Neural cell (in vitro differentiated cells): ENCODE results near the gene FUT6. TPM values are rescaled to one million over a fixed set of nuclear protein-coding genes. Genes with fewer than 3 reads are reported as not detected.

ENCODE experiments used
- H2AFZ ChIP-seq: fragments of 200-600, 300-800 bp; sonication (generic), shearing (Covaris generic); 2 replicates; pipeline ENCODE4 v1.6.0; 2014; ENCODE audit warnings: low read depth, mild to moderate bottlenecking, antibody characterized with exemption, low read length, moderate library complexity
- H3F3A ChIP-seq: fragments of 200-600 bp; shearing (Covaris generic); 2 replicates; pipeline ENCODE4 v1.6.1; 2016; ENCODE audit warnings: mild to moderate bottlenecking, moderate library complexity, mixed read lengths, antibody characterized with exemption, low read length; ENCODE audit not compliant: insufficient read depth, poor library complexity, severe bottlenecking
- H3K27ac ChIP-seq: fragments of 200-600, 300-800 bp; sonication (generic), shearing (Covaris generic); 2 replicates; pipeline ENCODE4 v1.5.1; 2014; ENCODE audit warnings: mild to moderate bottlenecking, low read length, moderate library complexity
- H3K27me3 ChIP-seq: fragments of 300-800, 200-600 bp; sonication (generic), shearing (Covaris generic); 2 replicates; pipeline ENCODE4 v1.6.0; 2014; ENCODE audit warnings: mild to moderate bottlenecking, low read depth, low read length, moderate library complexity; ENCODE audit not compliant: insufficient read depth
- H3K36me3 ChIP-seq: fragments of 300-800, 200-600 bp; sonication (generic), shearing (Covaris generic); 2 replicates; pipeline ENCODE4 v1.5.1; 2014; ENCODE audit warnings: mild to moderate bottlenecking, antibody characterized with exemption, low read length, moderate library complexity; ENCODE audit not compliant: insufficient read depth
- H3K4me2 ChIP-seq: fragments of 300-800, 200-600 bp; sonication (generic), shearing (Covaris generic); 2 replicates; pipeline ENCODE4 v1.6.0; 2014; ENCODE audit warnings: mild to moderate bottlenecking, low read length
- H3K4me3 ChIP-seq: fragments of 300-800, 200-600 bp; sonication (generic), shearing (Covaris generic); 2 replicates; pipeline ENCODE4 v1.5.1; 2014; ENCODE audit warnings: mild to moderate bottlenecking, low read length, moderate library complexity
- H3K79me2 ChIP-seq: fragments of 200-600 bp; shearing (Covaris generic); replicated peaks from 2 replicates; pipeline ENCODE4 v1.6.0; 2014; ENCODE audit warnings: mild to moderate bottlenecking, low read length, moderate library complexity; ENCODE audit not compliant: insufficient read depth
- H3K9ac ChIP-seq: fragments of 300-800, 200-600 bp; sonication (generic), shearing (Covaris generic); 2 replicates; pipeline ENCODE4 v1.6.1; 2016; ENCODE audit warnings: mild to moderate bottlenecking, low read length, mixed read lengths
- H3K9me2 ChIP-seq: fragments of 200-600 bp; shearing (Covaris generic); 2 replicates; pipeline ENCODE4 v1.6.1; 2016; ENCODE audit warnings: mild to moderate bottlenecking, low read length, mixed read lengths; ENCODE audit not compliant: insufficient read depth
- H3K9me3 ChIP-seq: fragments of 200-600, 300-800 bp; sonication (generic), shearing (Covaris generic); 2 replicates; pipeline ENCODE4 v1.6.1; 2016; ENCODE audit warnings: mild to moderate bottlenecking, mixed run types, low read length, moderate library complexity, mixed read lengths
- H4K20me1 ChIP-seq: fragments of 200-600 bp; shearing (Covaris generic); 2 replicates; pipeline ENCODE4 v1.6.1; 2016; ENCODE audit warnings: mild to moderate bottlenecking, mixed run types; ENCODE audit not compliant: insufficient read depth
- CTCF ChIP-seq: fragments of 450-650 bp; IDR thresholded peaks from 2 replicates; pipeline ENCODE4 v1.5.1; 2014; ENCODE audit warnings: antibody characterized with exemption, mild to moderate bottlenecking, moderate library complexity; ENCODE audit not compliant: poor library complexity, severe bottlenecking
- EP300 ChIP-seq: fragments of 450-650 bp; conservative IDR thresholded peaks from 2 replicates; pipeline ENCODE4 v1.6.1; 2014; ENCODE audit warnings: antibody characterized with exemption, mild to moderate bottlenecking, moderate library complexity; ENCODE audit not compliant: poor library complexity, severe bottlenecking
- EZH2 ChIP-seq: fragments of 200-600, 300-800 bp; shearing (Covaris generic), sonication (generic); IDR thresholded peaks from 2 replicates; pipeline ENCODE4 v1.6.1; 2014; ENCODE audit warnings: antibody characterized with exemption, low read length, borderline replicate concordance, mild to moderate bottlenecking; ENCODE audit not compliant: insufficient read depth, poor library complexity, severe bottlenecking
- MXI1 ChIP-seq: fragments of 450-650 bp; conservative IDR thresholded peaks from 2 replicates; pipeline ENCODE4 v1.6.1; 2014; ENCODE audit warnings: antibody characterized with exemption, mild to moderate bottlenecking; ENCODE audit not compliant: poor library complexity, severe bottlenecking
- POLR2AphosphoS5 ChIP-seq: IDR thresholded peaks from 2 replicates; pipeline ENCODE4 v1.6.1; 2012
- RAD21 ChIP-seq: fragments of 450-650 bp; conservative IDR thresholded peaks from 2 replicates; pipeline ENCODE4 v1.6.1; 2014; ENCODE audit warnings: antibody characterized with exemption, mild to moderate bottlenecking, moderate library complexity
- REST ChIP-seq: IDR thresholded peaks from 2 replicates; pipeline ENCODE4 v1.6.1; 2012; ENCODE audit warnings: borderline replicate concordance
- SMC3 ChIP-seq: fragments of 450-650 bp; conservative IDR thresholded peaks from 2 replicates; pipeline ENCODE4 v1.6.1; 2014; ENCODE audit warnings: antibody characterized with exemption, mild to moderate bottlenecking, moderate library complexity; ENCODE audit not compliant: poor library complexity
- TAF1 ChIP-seq: IDR thresholded peaks from 2 replicates; pipeline ENCODE4 v1.6.1; 2012; ENCODE audit warnings: low read depth
- polyA plus RNA-seq: library from polyadenylated mRNA; depleted of rRNA; stranded (reverse); fragments of >200 nt; gene quantifications from 2 replicates; pipeline ENCODE4 v1.2.3, GENCODE V29; 2014

Gene FUT6
- polyA plus RNA-seq, 1 donor from 2014 or later, result not detected

GRCh38 chr19:5805462-5806132 is 33.9 kb downstream of the FUT6 start:
- no peak overlapping the region for H3K27ac ChIP-seq
- H3K4me3 ChIP-seq, result no peak overlapping the region
- TF ChIP-seq RAD21, result peak; percentile 56
- peak; percentile 50 for TF ChIP-seq EZH2
- peak; percentile 71 for TF ChIP-seq SMC3
- TF ChIP-seq TAF1, result no peak
- peak; percentile 72 for TF ChIP-seq CTCF
- no peaks in the 10 kb centered on the region for H3K9me2 ChIP-seq
- no peaks in the 10 kb centered on the region for H3K9me3 ChIP-seq
- H3F3A ChIP-seq, result no peaks in the 10 kb centered on the region
- H2AFZ ChIP-seq, result no peak overlapping the region
- H3K27me3 ChIP-seq, result peaks cover 32% of the 10 kb centered on the region
- H3K79me2 ChIP-seq, result no peaks in the 10 kb centered on the region
- H3K4me2 ChIP-seq, result no peak overlapping the region
- H4K20me1 ChIP-seq, result no peaks in the 10 kb centered on the region
- H3K9ac ChIP-seq, result no peak overlapping the region
- no peaks in the 10 kb centered on the region for H3K36me3 ChIP-seq

GRCh38 chr19:5804516-5805461 is 34.7 kb downstream of the FUT6 start, which contains the start of gene NRTN:
Gene NRTN (plus strand): TSS chr19:5805067. CDS start chr19:5824166, 19,099 bp downstream.
- Histone ChIP-seq H3K4me3 (no peak within 1 kb of the TSS), H3K27ac (no peak within 1 kb of the TSS), H3K9me2 (no peaks in the 10 kb centered on the region), H3F3A (no peaks in the 10 kb centered on the region), H3K79me2 (no peaks in the 10 kb centered on the region), H3K36me3 (no peaks in the 10 kb centered on the region), H3K9me3 (no peaks in the 10 kb centered on the region), H4K20me1 (no peaks in the 10 kb centered on the region), H3K27me3 (peaks cover 32% of the 10 kb centered on the region), H2AFZ (no peak within 1 kb of the TSS), H3K9ac (no peak within 1 kb of the TSS), H3K4me2 (no peak within 1 kb of the TSS)
- TF ChIP-seq CTCF, result no peak
- TF ChIP-seq TAF1, result no peak
- TF ChIP-seq RAD21, result no peak
- no peak for TF ChIP-seq REST
- TF ChIP-seq EZH2, result peak; percentile 15
- no peak for TF ChIP-seq EP300
- TF ChIP-seq MXI1, result no peak
- no peak for TF ChIP-seq POLR2AphosphoS5
